Hematopoietic multipotent progenitor cell treated with erythropoietin and hydrocortisone succinate and interleukin-3 and kit ligand, for 8 days (in vitro differentiated cells): ENCODE measurements around the gene PEX5.

Experiments
- DNase-seq: peaks from one replicate; pipeline ENCODE4 v3.0.0-alpha.2; 2015

PEX5 gene

GRCh38 chr12:7189398-7190267 is at the start of gene PEX5:
PEX5 (plus strand) TSS chr12:7189686; CDS start chr12:7190378, 692 bp downstream.
- DNase-seq = peak; percentile 94

DNA sequence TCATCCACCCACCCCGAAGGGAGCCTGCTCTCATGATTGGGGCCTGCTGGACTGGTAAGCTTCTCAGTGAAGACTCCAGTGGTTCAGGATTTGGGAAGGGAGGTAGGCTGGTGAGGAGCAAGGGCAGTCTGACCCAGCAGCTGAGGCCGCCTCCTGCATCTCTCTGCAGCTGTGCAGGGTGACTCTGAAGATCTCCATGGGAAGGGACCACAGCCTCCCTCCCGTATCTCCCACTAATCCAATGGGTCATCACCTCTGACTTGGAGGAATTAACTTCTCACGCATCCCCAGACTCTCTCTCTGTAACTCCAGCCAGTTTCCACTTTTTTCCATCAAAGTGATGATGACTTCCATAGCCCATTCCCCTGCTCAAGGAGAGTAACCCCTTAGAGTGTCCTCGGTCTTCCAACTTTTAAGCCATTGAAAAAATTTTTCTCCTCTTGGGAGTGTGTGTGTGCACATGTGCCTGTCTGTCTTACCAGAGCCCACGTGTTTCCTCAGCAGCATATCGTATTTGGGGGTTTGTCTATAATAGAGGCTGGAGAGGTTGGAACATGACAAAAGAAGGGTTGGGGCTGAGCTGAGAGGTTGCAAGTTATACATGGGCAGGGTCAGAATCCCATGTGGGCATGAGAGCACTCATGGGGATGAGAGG is 48.0 kb upstream of the PEX5 start:
- DNase-seq = no peak

DNA sequence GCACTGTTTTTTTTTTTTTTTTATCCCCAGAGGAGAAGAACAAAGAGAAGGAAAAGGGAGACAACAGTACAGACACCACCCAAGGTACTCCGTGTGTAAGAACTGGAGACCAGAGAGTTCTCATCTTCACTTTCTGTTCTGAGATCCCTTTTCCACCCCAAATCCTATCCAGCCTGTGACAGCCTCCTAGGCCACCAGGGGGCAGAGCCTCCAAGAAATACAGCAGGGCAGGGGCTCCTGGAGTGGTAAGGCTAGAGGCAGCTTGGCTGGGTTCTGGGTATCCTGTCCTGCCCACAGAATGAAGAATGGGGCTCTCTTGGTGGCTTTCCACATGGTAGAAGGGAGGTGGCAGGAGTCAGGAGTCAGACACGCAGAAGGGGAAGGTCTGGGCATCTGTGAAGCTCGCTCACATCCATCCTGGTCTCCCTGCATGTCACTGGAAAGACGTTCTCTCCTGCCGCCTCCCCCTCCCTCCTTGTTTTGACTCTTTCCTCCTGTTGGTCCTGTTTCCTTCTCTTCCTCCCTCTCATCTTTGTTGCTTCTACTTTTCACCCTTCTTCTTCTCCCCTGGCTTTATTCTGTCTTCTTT is 47.3 kb upstream of the PEX5 start:
- peak; percentile 70 for DNase-seq

- no peak for DNase-seq
Measured at GRCh38 chr12:7142809-7143465, 46.5 kb upstream of the PEX5 start.

DNA sequence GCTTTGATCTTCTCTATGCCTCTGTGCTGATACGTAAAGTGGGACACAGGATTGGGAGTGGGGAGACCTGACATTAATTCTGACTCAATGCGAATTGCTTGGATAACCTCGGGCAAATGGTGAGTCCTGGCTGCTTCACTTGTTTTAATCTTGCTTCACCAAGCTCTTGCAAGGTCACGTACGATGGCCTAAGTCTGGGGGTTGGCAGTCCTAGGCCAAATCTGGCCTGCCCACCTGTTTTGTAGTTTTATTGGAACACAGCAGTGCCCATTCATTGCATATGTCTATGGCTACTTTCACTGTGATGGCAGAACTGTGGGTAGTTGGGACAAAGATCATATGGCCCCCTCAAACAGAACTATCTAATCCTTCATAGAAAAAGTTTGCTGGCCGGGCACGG is 45.9 kb upstream of the PEX5 start:
- DNase-seq = no peak

- DNase-seq = peak; percentile 61
Measured at GRCh38 chr12:7144414-7145120, 44.9 kb upstream of the PEX5 start.

DNA sequence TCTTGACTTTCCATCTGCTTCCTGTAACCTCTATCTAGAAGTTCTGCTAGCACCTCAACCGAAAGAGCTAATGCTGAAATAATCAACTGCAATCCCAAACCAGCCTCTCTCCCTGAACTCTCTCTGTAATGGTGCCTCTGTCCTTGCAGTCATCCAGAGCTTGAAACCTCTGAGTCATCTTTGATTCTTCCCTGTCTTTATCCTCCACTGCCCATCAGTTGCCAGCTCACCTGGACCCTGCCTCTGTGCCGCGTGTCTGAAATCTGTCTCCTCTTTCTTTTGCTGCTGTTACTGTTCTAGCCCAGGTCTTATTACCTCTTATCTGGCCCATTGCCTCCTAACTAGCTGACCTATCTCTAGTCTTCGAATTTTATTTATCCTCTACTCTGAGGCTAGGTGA is 43.8 kb upstream of the PEX5 start:
- no peak for DNase-seq

DNA sequence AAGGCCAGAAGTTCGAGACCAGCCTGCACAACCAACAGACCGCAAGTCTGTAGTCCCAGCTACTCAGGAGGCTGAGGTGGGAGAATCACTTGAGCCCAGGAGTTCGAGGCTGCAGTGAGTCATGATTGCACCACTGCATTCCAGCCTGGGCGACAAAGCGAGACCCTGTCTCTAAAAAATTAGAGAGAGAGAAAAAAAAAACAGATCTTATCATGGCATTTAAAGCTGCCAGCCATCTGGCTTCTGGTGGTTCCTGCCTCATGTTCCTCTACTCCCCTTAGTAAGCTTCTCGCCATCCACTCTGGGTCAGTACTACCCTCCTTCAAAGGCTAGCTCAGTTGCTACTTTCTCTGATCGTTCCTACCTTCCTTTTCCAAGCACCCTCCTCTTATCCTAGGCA is 43.3 kb upstream of the PEX5 start:
- no peak for DNase-seq

- DNase-seq = no peak
Measured at GRCh38 chr12:7146906-7147305, 42.6 kb upstream of the PEX5 start.

GRCh38 chr12:7150356-7150755 is 39.1 kb upstream of the PEX5 start:
- no peak for DNase-seq

- no peak for DNase-seq
Measured at GRCh38 chr12:7150841-7151240, 38.6 kb upstream of the PEX5 start.

DNA sequence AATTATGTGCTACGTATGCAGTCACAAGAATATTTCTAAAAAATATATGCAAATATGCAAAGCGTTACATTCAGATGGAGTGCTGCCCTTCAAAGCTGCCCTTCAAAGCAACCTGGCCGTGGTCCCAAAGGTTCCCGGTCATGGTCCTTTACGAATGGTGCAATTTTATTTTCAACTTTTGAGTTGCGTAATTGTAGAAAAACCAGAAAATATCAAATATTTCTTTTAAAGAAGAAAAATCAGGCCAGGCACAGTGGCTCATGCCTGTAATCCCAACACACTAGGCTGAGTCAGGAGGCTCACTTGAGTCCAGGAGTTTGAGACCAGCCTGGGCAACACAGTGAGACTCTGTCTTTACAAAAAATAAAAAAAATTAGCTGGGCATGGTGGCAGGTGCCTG is 38.0 kb upstream of the PEX5 start:
- no peak for DNase-seq

DNA sequence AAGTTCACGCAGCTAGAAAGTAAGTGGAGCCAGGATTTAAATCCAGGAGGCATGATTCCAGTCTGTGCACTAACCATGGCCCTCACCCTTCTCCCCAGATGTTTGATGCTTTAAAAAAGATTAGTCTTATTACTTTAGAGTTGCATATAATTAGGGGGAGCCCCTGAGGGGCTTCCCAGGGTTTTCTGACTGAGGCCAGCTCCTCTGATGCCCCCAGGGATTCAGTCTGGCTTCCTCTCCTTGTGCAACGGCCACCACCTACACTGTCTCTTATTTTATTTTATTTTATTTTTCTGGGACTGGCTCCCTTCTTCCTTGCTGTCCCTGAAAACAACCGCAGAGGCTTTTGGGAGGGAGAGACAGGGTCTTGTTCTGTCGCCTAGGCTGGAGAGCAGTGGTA is 36.7 kb upstream of the PEX5 start:
- DNase-seq = no peak

DNA sequence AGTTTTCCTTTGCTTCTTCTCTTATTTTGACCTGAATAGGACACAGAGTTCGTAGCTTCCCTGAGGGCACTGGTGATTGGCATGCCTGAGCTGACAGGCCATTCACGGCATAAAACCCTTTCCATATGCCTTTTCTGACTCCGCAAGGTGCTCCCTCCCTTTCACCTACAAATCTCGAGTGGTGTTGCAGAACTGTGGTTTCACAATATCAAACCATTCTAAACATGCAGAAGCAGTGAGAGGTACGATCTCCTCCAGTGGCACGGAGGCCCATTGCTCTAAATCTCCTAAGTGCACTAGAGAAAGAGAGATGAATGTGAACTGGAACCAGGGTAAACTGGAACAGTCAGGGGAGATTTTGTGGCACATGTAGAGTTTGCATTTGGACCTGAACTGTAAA is 35.4 kb upstream of the PEX5 start:
- no peak for DNase-seq

DNA sequence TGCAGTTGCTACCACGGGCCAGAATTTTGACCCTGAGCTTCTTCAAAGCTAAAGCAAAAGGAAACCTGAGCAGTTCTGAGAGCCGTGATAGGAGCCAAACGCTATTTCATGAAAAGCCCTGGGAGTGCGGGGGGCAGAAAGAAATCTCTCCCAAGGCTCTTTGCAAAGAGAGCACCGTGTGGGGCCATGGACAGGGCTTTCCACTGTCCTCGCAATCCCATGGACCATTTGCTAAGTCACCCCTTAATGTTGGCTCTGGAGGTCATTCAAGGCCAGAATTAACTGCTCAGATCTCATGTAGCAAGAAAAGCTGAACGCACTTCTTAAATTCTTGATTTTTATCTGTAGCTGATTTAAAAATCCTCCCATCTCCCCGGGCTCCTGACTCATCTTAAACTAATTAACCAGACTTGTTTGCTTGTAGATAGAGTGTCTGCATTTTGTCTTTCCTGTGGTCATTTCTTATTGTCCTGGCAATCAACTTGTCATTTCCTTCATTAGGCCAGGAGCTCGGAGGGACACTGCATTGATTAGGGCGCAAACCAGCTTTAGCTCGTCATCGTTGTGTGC is 34.5 kb upstream of the PEX5 start:
- no peak for DNase-seq

- DNase-seq = no peak
Measured at GRCh38 chr12:7155471-7156034, 33.9 kb upstream of the PEX5 start.

- no peak for DNase-seq
Measured at GRCh38 chr12:7156259-7157197, 33.0 kb upstream of the PEX5 start.

GRCh38 chr12:7157391-7157790 is 32.1 kb upstream of the PEX5 start:
- no peak for DNase-seq

DNA sequence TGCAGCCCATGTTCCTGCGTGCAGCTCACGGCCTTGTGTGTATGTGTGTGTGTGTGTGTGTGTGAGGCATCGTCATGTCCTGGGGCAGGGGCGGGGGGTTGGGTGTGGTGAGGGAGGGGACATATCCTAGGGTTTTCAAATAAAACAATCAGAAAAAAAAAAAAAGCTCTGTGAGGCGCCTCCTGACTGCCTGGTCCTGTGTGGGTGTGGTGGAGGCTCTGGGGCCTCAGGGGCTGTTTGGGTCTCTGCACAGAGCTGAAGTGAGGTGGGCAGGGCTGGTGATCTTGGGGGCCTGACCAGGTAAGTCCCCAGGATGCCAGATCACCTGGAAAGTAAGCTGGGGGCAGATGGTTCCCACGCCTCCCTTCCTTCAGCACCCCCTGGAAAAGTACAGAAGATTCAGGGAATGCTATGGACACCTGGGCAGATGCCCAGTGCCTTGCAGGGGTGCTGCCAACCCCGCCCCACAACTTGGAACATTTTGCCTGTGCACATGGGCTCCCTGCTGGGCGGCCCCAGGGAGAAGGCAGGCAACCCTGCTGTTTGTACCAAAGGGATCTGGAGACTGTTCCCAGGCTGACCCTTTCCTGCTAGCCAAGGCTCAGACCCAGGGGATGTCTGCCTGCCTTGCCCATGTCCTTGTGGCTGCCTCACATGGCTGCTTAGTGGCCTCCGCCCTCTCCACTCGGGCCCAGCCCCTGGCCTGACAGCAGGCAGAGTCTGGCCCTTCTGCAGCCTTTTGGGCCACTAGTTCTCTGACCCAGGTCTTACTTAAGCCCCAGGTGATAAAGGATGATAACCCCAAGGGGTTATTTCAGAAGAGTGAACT is 30.5 kb upstream of the PEX5 start:
- no peak for DNase-seq

DNA sequence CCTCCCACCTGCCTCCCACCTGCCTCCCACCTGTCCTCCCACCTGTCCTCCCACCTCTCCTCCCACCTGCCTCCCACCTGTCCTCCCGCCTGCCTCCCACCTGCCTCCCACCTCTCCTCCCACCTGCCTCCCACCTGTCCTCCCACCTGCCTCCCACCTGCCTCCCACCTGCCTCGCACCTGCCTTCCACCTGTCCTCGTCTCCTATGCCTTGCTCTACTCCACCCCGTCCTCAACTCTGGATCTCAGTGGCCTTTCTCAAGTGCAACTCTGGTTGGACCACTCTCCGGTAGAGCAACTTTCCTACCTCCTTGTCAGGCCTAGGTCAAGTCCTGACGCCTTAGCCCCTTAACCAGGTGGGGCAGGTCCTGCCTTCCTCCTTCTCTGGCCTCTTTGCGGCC is 29.3 kb upstream of the PEX5 start:
- DNase-seq = no peak
